ENCODE measurements around the gene SCTR.
"Not testable (repeated sequence)": the region's sequence is repeated elsewhere in the genome, so short reads cannot be mapped to it uniquely, and the experiment has no call there.

SCTR gene

GRCh38 chr2:119415630-119416029, 108.7 kb downstream of the SCTR start:
- DNase-seq (ENCODE audit: low read depth, low spot score): no peak

- no peak for DNase-seq (ENCODE audit: low read depth, low spot score)
Measured at GRCh38 chr2:119414894-119415293, 109.4 kb downstream of the SCTR start.

GRCh38 chr2:119409506-119409905, 114.8 kb downstream of the SCTR start:
- DNase-seq (ENCODE audit: low read depth, low spot score): no peak

- DNase-seq (ENCODE audit: low read depth, low spot score): no peak
Measured at GRCh38 chr2:119408221-119408619, 116.1 kb downstream of the SCTR start.

GRCh38 chr2:119407430-119408220, 116.7 kb downstream of the SCTR start:
- DNase-seq (ENCODE audit: low read depth, low spot score): no peak

- no peak for DNase-seq (ENCODE audit: low read depth, low spot score)
Measured at GRCh38 chr2:119405151-119405550, 119.1 kb downstream of the SCTR start.

- DNase-seq (ENCODE audit: low read depth, low spot score): not testable (repeated sequence)
Measured at GRCh38 chr2:119403618-119404017, 120.7 kb downstream of the SCTR start.

- no peak for DNase-seq (ENCODE audit: low read depth, low spot score)
Measured at GRCh38 chr2:119402645-119403560, 121.4 kb downstream of the SCTR start.

GRCh38 chr2:119402106-119402505, 122.2 kb downstream of the SCTR start:
- no peak for DNase-seq (ENCODE audit: low read depth, low spot score)

- DNase-seq (ENCODE audit: low read depth, low spot score): no peak
Measured at GRCh38 chr2:119397196-119397595, 127.1 kb downstream of the SCTR start.

GRCh38 chr2:119393971-119394748, 130.1 kb downstream of the SCTR start:
- DNase-seq (ENCODE audit: low read depth, low spot score): no peak

All from activated naive CD8-positive, alpha-beta T cell treated with anti-CD3 and anti-CD28 coated beads, Interleukin-2, amount 50 U/mL, for 16 hours (primary cell).